Measurements from ENCODE around the gene TMEM59L.

- TF ChIP-seq CTCF (IDR thresholded peaks at IDR 0.05) (no peak), POLR2A (IDR thresholded peaks at IDR 0.05) (no peak)
Observed at GRCh38 chr19:18667531-18668251, 55.0 kb downstream of the TMEM59L start.
